HEK293 (cell line): Measurements from ENCODE around the gene TMEM255A.
A peak's percentile ranks its signal among the peaks of the same experiment; 100 is the strongest.

ENCODE experiments used
- CTCF ChIA-PET: fragments of 350-600 bp; formaldehyde crosslinking; extraction: SDS; loops from one replicate; lab custom pipeline; 2021; ENCODE audit warnings: antibody characterized with exemption; lab: Yijun Ruan, JAX
- POLR2A ChIA-PET: fragments of 300-600 bp; formaldehyde crosslinking; extraction: SDS; loops from one replicate; lab custom pipeline; 2020; ENCODE audit warnings: antibody characterized with exemption, inconsistent platforms; lab: Yijun Ruan, JAX
- H3K27ac ChIP-seq: fragments of 200-500 bp; sonication (Bioruptor generic); 2 replicates; pipeline ENCODE4 v1.5.1; 2014; ENCODE audit warnings: low read depth, low read length, control low read depth, inconsistent platforms; ENCODE audit errors: extremely low read depth
- H3K36me3 ChIP-seq, 2 experiments: fragments of 200-500 bp in 1 of 2; sonication (Bioruptor generic) in 1 of 2; 1 replicate in 1 of 2; 2 replicates in 1 of 2; pipeline ENCODE4 v1.5.1; 2014 to 2017; ENCODE audit warnings: inconsistent platforms in 2 of 2, low read length in 2 of 2; ENCODE audit not compliant: control insufficient read depth in 2 of 2, insufficient read depth in 1 of 2
- H3K4me1 ChIP-seq: fragments of 200-500 bp; sonication (Bioruptor generic); 2 replicates; pipeline ENCODE4 v1.5.1; 2014; ENCODE audit warnings: mild to moderate bottlenecking, low read length, inconsistent platforms; ENCODE audit not compliant: control insufficient read depth, insufficient read depth
- H3K4me3 ChIP-seq: 2 replicates; pipeline ENCODE4 v1.5.1; 2011; ENCODE audit warnings: low read depth, mild to moderate bottlenecking, control low read depth, low read length, moderate library complexity
- H3K9me3 ChIP-seq: fragments of 200-500 bp; sonication (Bioruptor generic); 2 replicates; pipeline ENCODE4 v1.5.1; 2014; ENCODE audit warnings: low read depth, low read length, inconsistent platforms; ENCODE audit not compliant: control insufficient read depth, insufficient read depth
- GLI4 ChIP-seq: fragments of 450-650 bp; formaldehyde crosslinking; IDR thresholded peaks from 2 replicates; pipeline ENCODE4 v1.5.1; 2016; ENCODE audit warnings: missing biosample characterization, missing genetic modification characterization
- IKZF3 ChIP-seq: fragments of 450-650 bp; IDR thresholded peaks from 2 replicates; pipeline ENCODE4 v1.5.0; 2018; ENCODE audit warnings: missing biosample characterization, mild to moderate bottlenecking, missing genetic modification characterization, moderate library complexity
- PRDM1 ChIP-seq: fragments of 450-650 bp; formaldehyde crosslinking; IDR thresholded peaks from 2 replicates; pipeline ENCODE4; 2016; ENCODE audit warnings: missing biosample characterization, missing genetic modification characterization
- RBAK ChIP-seq: fragments of 450-650 bp; formaldehyde crosslinking; IDR thresholded peaks from 2 replicates; pipeline ENCODE4 v1.5.1; 2016; ENCODE audit warnings: missing biosample characterization, missing genetic modification characterization
- SP2 ChIP-seq: fragments of 450-650 bp; formaldehyde crosslinking; IDR thresholded peaks from 2 replicates; pipeline ENCODE4 v1.5.1; 2016; ENCODE audit warnings: missing biosample characterization, missing genetic modification characterization
- SP3 ChIP-seq: fragments of 450-650 bp; formaldehyde crosslinking; IDR thresholded peaks from 2 replicates; pipeline ENCODE4 v1.5.1; 2016; ENCODE audit warnings: missing biosample characterization, missing genetic modification characterization
- WT1 ChIP-seq: fragments of 450-650 bp; formaldehyde crosslinking; IDR thresholded peaks from 2 replicates; pipeline ENCODE4 v1.5.1; 2016; ENCODE audit warnings: missing biosample characterization, missing genetic modification characterization
- YY1 ChIP-seq: fragments of 450-650 bp; formaldehyde crosslinking; IDR thresholded peaks from 2 replicates; pipeline ENCODE4 v1.5.1; 2018; ENCODE audit warnings: missing biosample characterization, missing genetic modification characterization
- ZBTB17 ChIP-seq: fragments of 450-650 bp; formaldehyde crosslinking; IDR thresholded peaks from 2 replicates; pipeline ENCODE4 v1.5.1; 2016; ENCODE audit warnings: missing biosample characterization, missing genetic modification characterization
- ZFP3 ChIP-seq: fragments of 450-650 bp; formaldehyde crosslinking; IDR thresholded peaks from 2 replicates; pipeline ENCODE4 v1.5.1; 2016; ENCODE audit warnings: low read depth, missing biosample characterization, missing genetic modification characterization
- ZFP69B ChIP-seq: fragments of 450-650 bp; formaldehyde crosslinking; IDR thresholded peaks from 2 replicates; pipeline ENCODE4 v1.5.1; 2016; ENCODE audit warnings: missing biosample characterization, missing genetic modification characterization
- ZIC2 ChIP-seq: fragments of 450-650 bp; formaldehyde crosslinking; IDR thresholded peaks from 2 replicates; pipeline ENCODE4 v1.5.1; 2016; ENCODE audit warnings: missing biosample characterization, missing genetic modification characterization
- ZNF114 ChIP-seq: fragments of 450-650 bp; formaldehyde crosslinking; IDR thresholded peaks from 2 replicates; pipeline ENCODE4 v1.5.0; 2017; ENCODE audit warnings: missing biosample characterization, missing genetic modification characterization
- ZNF138 ChIP-seq: fragments of 450-650 bp; formaldehyde crosslinking; IDR thresholded peaks from 2 replicates; pipeline ENCODE4 v1.5.1; 2016; ENCODE audit warnings: missing biosample characterization, missing genetic modification characterization, borderline replicate concordance
- ZNF146 ChIP-seq: fragments of 450-650 bp; formaldehyde crosslinking; IDR thresholded peaks from 2 replicates; pipeline ENCODE4 v1.5.1; 2016; ENCODE audit warnings: missing biosample characterization, missing genetic modification characterization
- ZNF155 ChIP-seq: fragments of 450-650 bp; formaldehyde crosslinking; IDR thresholded peaks from 2 replicates; pipeline ENCODE4 v1.5.1; 2016; ENCODE audit warnings: missing biosample characterization, missing genetic modification characterization
- ZNF157 ChIP-seq: fragments of 450-650 bp; formaldehyde crosslinking; IDR thresholded peaks from 2 replicates; pipeline ENCODE4 v1.5.1; 2016; ENCODE audit warnings: missing biosample characterization, missing genetic modification characterization
- ZNF202 ChIP-seq: fragments of 450-650 bp; formaldehyde crosslinking; IDR thresholded peaks from 2 replicates; pipeline ENCODE4 v1.5.1; 2016; ENCODE audit warnings: missing biosample characterization, missing genetic modification characterization, borderline replicate concordance
- ZNF239 ChIP-seq: fragments of 450-650 bp; formaldehyde crosslinking; IDR thresholded peaks from 2 replicates; pipeline ENCODE4 v1.5.1; 2016; ENCODE audit warnings: missing biosample characterization, missing genetic modification characterization
- ZNF311 ChIP-seq: fragments of 450-650 bp; formaldehyde crosslinking; IDR thresholded peaks from 2 replicates; pipeline ENCODE4 v1.5.1; 2017; ENCODE audit warnings: missing biosample characterization, missing genetic modification characterization, borderline replicate concordance
- ZNF335 ChIP-seq: fragments of 450-650 bp; formaldehyde crosslinking; conservative IDR thresholded peaks from 2 replicates; pipeline ENCODE4 v1.5.1; 2016; ENCODE audit warnings: missing biosample characterization, missing genetic modification characterization
- ZNF354C ChIP-seq: fragments of 450-650 bp; formaldehyde crosslinking; IDR thresholded peaks from 2 replicates; pipeline ENCODE4 v1.5.1; 2016; ENCODE audit warnings: missing biosample characterization, missing genetic modification characterization, low read depth, borderline replicate concordance
- ZNF366 ChIP-seq: fragments of 450-650 bp; formaldehyde crosslinking; conservative IDR thresholded peaks from 2 replicates; pipeline ENCODE4 v1.5.1; 2016; ENCODE audit warnings: missing biosample characterization, missing genetic modification characterization
- ZNF501 ChIP-seq: fragments of 450-650 bp; formaldehyde crosslinking; IDR thresholded peaks from 2 replicates; pipeline ENCODE4 v1.5.1; 2016; ENCODE audit warnings: missing biosample characterization, missing genetic modification characterization
- ZNF510 ChIP-seq: fragments of 450-650 bp; formaldehyde crosslinking; IDR thresholded peaks from 2 replicates; pipeline ENCODE4 v1.5.1; 2018; ENCODE audit warnings: mild to moderate bottlenecking, missing genetic modification characterization, missing biosample characterization; ENCODE audit not compliant: insufficient replicate concordance
- ZNF529 ChIP-seq: fragments of 450-650 bp; formaldehyde crosslinking; IDR thresholded peaks from 2 replicates; pipeline ENCODE4 v1.5.1; 2017; ENCODE audit warnings: missing genetic modification characterization, missing biosample characterization; ENCODE audit not compliant: insufficient replicate concordance
- ZNF777 ChIP-seq: fragments of 450-650 bp; formaldehyde crosslinking; IDR thresholded peaks from 2 replicates; pipeline ENCODE4 v1.5.1; 2017; ENCODE audit warnings: missing biosample characterization, missing genetic modification characterization, borderline replicate concordance
- ZSCAN30 ChIP-seq: fragments of 450-650 bp; IDR thresholded peaks from 2 replicates; pipeline ENCODE4 v1.5.1; 2018; ENCODE audit warnings: missing biosample characterization, mild to moderate bottlenecking, missing genetic modification characterization, moderate library complexity
- TF ChIP-seq, protein P1 (sequence below): fragments of 450-650 bp; formaldehyde crosslinking; optimal IDR thresholded peaks from 2 replicates; pipeline ENCODE3; 2016; ENCODE audit warnings: missing biosample characterization, mild to moderate bottlenecking, missing genetic modification characterization
- TF ChIP-seq, protein P2 (sequence below): fragments of 450-650 bp; formaldehyde crosslinking; IDR thresholded peaks from 2 replicates; pipeline ENCODE4 v1.5.1; 2016; ENCODE audit warnings: missing biosample characterization, missing genetic modification characterization

TMEM255A gene

DNA sequence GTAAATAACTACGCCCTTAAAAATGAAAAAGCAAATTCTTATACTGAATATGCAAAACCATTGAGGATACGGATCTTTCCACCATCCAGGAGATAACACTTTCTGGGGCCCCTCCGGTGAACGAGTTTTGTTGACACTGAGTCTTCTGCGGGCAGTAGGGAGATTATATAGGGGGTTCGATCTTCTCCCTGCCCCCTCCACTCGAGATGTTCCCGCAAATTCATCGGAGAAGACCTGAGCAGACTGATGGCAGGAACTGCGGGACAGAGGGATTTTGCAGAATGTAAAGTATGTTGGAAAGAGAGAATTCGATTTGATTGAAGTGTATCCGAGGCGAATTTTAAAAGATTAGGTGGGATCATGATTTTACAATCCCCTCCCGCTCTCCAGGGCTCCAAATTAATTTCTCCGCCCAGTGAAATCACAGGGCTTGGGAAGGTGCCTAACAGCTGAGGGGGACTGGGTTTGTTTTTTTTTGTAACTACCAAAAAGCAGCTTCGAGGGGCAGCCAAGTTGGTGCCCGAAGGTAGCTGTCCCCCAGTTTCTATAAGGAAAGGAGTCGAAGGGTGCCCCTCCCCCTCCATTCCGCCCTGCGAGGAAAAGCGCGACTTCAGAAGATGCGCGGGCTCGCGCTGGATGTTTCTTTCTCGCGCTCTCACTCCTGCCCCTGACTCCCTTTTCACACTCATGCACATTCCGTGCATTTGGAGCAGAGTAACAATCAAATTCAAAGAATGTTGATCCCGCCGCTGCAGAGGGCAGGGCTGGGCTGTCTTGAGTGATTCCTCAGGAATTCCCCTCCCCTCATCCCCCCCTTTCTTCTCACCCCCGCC, 1.2 kb downstream of the TMEM255A start:
- CTCF ChIA-PET: interaction anchor here (0.6 to 1.2 kb wide), 5 partner anchors 10 to 315 kb away, joined by 3 to 8 read pairs (median 4); no protein-coding TSS in a partner anchor
- POLR2A ChIA-PET: interaction anchor here (1.4 to 2.4 kb wide), 3 partner anchors 9 to 59 kb away, joined by 3 to 24 read pairs (median 14); partner anchors contain the start of gene ZBTB33
- Histone ChIP-seq H3K36me3 (no peaks in the 10 kb centered on the region), H3K9me3 (no peaks in the 10 kb centered on the region), H3K4me1 (peaks cover 5% of the 10 kb centered on the region), H3K27ac (no peak overlapping the region; the same call in 1 of the 2 replicates), H3K4me3 (peak overlapping the region; percentile 36)
- TF ChIP-seq ZFP69B: 0 out of 2 replicates have a peak, but pooled peaks have one; percentile 1
- TF ChIP-seq, protein P1, sequence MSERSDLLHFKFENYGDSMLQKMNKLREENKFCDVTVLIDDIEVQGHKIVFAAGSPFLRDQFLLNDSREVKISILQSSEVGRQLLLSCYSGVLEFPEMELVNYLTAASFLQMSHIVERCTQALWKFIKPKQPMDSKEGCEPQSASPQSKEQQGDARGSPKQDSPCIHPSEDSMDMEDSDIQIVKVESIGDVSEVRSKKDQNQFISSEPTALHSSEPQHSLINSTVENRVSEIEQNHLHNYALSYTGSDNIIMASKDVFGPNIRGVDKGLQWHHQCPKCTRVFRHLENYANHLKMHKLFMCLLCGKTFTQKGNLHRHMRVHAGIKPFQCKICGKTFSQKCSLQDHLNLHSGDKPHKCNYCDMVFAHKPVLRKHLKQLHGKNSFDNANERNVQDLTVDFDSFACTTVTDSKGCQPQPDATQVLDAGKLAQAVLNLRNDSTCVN (tag by site-specific recombination): peak; percentile 28
- TF ChIP-seq ZNF510 (tag by site-specific recombination): no peak
- TF ChIP-seq ZNF335: peak; percentile 11; the same call in 1 of the 2 replicates
- TF ChIP-seq ZFP3 (tag by site-specific recombination): no peak
- peak; percentile 26; the same call in 1 of the 2 replicates for TF ChIP-seq PRDM1
- TF ChIP-seq ZNF354C: no peak
- TF ChIP-seq ZNF366: 0 out of 2 replicates have a peak, but pooled peaks have one; percentile 11
- TF ChIP-seq ZNF146: no peak
- TF ChIP-seq ZNF501 (tag by site-specific recombination): 0 out of 2 replicates have a peak, but pooled peaks have one; percentile 9
- TF ChIP-seq IKZF3 (tag by site-specific recombination): no peak
- 0 out of 2 replicates have a peak, but pooled peaks have one; percentile 0 for TF ChIP-seq WT1 (tag by site-specific recombination)
- TF ChIP-seq, protein P2, sequence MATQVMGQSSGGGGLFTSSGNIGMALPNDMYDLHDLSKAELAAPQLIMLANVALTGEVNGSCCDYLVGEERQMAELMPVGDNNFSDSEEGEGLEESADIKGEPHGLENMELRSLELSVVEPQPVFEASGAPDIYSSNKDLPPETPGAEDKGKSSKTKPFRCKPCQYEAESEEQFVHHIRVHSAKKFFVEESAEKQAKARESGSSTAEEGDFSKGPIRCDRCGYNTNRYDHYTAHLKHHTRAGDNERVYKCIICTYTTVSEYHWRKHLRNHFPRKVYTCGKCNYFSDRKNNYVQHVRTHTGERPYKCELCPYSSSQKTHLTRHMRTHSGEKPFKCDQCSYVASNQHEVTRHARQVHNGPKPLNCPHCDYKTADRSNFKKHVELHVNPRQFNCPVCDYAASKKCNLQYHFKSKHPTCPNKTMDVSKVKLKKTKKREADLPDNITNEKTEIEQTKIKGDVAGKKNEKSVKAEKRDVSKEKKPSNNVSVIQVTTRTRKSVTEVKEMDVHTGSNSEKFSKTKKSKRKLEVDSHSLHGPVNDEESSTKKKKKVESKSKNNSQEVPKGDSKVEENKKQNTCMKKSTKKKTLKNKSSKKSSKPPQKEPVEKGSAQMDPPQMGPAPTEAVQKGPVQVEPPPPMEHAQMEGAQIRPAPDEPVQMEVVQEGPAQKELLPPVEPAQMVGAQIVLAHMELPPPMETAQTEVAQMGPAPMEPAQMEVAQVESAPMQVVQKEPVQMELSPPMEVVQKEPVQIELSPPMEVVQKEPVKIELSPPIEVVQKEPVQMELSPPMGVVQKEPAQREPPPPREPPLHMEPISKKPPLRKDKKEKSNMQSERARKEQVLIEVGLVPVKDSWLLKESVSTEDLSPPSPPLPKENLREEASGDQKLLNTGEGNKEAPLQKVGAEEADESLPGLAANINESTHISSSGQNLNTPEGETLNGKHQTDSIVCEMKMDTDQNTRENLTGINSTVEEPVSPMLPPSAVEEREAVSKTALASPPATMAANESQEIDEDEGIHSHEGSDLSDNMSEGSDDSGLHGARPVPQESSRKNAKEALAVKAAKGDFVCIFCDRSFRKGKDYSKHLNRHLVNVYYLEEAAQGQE (tag by site-specific recombination): no peak
- TF ChIP-seq ZNF138 (tag by site-specific recombination): no peak
- TF ChIP-seq SP2: peak; percentile 27
- TF ChIP-seq SP3 (tag by site-specific recombination): no peak; the same call in 1 of the 2 replicates
- no peak for TF ChIP-seq ZNF777 (tag by site-specific recombination)
- TF ChIP-seq ZSCAN30: no peak

GRCh38 chrX:120308959-120309872, 2.0 kb downstream of the TMEM255A start:
- Histone ChIP-seq H3K27ac (no peak overlapping the region), H3K4me3 (peak overlapping the region; percentile 36), H3K4me1 (peaks cover 5% of the 10 kb centered on the region), H3K9me3 (no peaks in the 10 kb centered on the region), H3K36me3 (no peaks in the 10 kb centered on the region)
- CTCF ChIA-PET: interaction anchor here (0.6 to 1.5 kb wide), 9 partner anchors 9 to 371 kb away, joined by 3 to 8 read pairs (median 3); no protein-coding TSS in a partner anchor
- POLR2A ChIA-PET: interaction anchor here (0.8 to 1.8 kb wide), 3 partner anchors 8 to 58 kb away, joined by 3 to 14 read pairs (median 4); partner anchors contain the start of gene ZBTB33
- TF ChIP-seq ZNF155 (tag by site-specific recombination) (no peak), ZNF202 (peak; percentile 79), YY1 (tag by site-specific recombination) (no peak), ZNF529 (tag by site-specific recombination) (no peak), ZNF311 (tag by site-specific recombination) (no peak), ZBTB17 (tag by site-specific recombination) (peak; percentile 92), ZNF239 (no peak), ZNF146 (no peak), ZFP69B (peak; percentile 76; the same call in 1 of the 2 replicates), ZNF157 (tag by site-specific recombination) (no peak), ZIC2 (tag by site-specific recombination) (peak; percentile 40; the same call in 1 of the 2 replicates), ZNF114 (tag by site-specific recombination) (no peak), GLI4 (tag by site-specific recombination) (peak; percentile 84; the same call in 1 of the 2 replicates), RBAK (no peak)
